AG10803 (cell line): Measurements from ENCODE around the gene FGFBP1.
A peak's percentile ranks its signal among the peaks of the same experiment; 100 is the strongest.

Experiments used
- DNase-seq: peaks from one replicate; pipeline ENCODE4 v3.0.0; 2010; ENCODE audit warnings: low read depth
- H3K4me3 ChIP-seq: 2 replicates; pipeline ENCODE4 v1.5.1; 2011; ENCODE audit warnings: mild to moderate bottlenecking, low read length, control low read depth
- TF ChIP-seq, protein P1 (sequence below): conservative IDR thresholded peaks from 2 replicates; pipeline ENCODE4 v1.5.1; 2011; ENCODE audit warnings: mild to moderate bottlenecking, low read length, control low read depth, inconsistent platforms

FGFBP1 gene

DNA sequence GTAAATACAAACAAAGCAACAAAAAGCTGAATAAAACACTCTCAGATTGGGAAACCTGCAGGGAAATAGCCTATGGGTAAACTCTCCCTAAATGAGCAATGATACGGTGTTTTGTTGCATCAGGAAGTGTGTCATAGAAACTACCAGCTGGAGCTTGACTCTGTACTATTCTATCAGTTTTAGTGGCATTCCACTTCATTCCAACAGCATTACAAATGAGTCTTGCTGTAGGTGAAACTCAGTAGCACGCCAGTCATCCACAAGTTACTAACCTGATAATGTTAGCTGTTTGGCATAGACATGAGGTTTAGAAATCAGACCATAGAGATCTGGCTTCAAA, 24.9 kb downstream of the FGFBP1 start:
- no peak overlapping the region for H3K4me3 ChIP-seq
- DNase-seq, result peak; percentile 88
- TF ChIP-seq, protein P1, sequence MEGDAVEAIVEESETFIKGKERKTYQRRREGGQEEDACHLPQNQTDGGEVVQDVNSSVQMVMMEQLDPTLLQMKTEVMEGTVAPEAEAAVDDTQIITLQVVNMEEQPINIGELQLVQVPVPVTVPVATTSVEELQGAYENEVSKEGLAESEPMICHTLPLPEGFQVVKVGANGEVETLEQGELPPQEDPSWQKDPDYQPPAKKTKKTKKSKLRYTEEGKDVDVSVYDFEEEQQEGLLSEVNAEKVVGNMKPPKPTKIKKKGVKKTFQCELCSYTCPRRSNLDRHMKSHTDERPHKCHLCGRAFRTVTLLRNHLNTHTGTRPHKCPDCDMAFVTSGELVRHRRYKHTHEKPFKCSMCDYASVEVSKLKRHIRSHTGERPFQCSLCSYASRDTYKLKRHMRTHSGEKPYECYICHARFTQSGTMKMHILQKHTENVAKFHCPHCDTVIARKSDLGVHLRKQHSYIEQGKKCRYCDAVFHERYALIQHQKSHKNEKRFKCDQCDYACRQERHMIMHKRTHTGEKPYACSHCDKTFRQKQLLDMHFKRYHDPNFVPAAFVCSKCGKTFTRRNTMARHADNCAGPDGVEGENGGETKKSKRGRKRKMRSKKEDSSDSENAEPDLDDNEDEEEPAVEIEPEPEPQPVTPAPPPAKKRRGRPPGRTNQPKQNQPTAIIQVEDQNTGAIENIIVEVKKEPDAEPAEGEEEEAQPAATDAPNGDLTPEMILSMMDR, result no peak

DNA sequence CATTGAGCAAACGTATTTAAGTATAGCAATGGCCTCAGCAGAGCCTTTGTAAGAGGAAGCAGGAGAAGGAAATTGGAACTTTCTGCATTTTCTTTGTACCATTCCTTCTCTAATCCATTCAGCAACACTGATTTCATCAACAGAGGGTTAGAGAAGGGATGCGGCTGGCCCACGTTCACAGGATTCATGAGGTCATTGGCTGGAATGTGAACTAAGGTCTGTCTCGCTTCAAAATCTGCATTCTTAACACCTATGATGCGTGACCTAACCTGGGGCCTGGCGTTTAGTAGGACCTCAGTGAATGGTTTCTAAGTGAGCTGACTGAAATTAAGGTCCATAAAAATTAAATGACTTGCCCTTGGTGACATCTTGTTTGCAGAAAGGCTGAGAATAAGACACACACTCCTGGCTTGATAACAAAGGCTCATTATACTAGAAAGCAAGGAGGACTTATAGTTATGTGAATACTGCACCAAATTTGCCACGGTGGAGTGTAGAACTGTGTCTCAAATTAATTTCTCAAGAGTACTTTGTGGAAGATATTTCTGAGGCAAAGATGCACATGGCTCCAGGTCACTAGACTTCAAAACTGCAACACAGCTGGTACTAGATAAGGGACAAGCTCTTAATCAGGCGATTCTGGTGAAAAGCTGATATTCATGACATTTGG, 25.4 kb downstream of the FGFBP1 start:
- H3K4me3 ChIP-seq, result no peak overlapping the region

DNA sequence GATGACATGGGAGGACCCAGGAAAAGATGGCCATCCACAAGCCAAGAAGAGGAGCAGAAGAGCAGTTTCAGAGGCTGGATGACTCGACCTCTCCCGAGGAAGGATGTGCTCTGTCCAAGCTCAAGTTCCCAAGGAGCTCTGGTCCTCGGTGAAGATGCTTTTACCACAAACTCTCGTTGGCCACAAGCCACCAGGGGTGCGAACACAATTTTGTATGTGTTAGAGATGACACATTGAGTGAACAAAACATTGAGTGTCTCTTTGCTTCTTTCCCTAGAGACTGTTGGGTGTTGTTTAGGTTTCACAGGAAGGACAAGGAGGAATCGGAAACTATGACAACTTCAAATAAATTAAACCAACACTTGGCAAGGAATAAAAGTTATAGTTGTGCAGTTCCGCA, 26.3 kb downstream of the FGFBP1 start:
- TF ChIP-seq, protein P1, result no peak
- H3K4me3 ChIP-seq, result no peak overlapping the region
- DNase-seq, result no peak

More for the DNA sequence above, 25.4 kb downstream of the FGFBP1 start:
- no peak for DNase-seq
- TF ChIP-seq, protein P1, result no peak

DNA sequence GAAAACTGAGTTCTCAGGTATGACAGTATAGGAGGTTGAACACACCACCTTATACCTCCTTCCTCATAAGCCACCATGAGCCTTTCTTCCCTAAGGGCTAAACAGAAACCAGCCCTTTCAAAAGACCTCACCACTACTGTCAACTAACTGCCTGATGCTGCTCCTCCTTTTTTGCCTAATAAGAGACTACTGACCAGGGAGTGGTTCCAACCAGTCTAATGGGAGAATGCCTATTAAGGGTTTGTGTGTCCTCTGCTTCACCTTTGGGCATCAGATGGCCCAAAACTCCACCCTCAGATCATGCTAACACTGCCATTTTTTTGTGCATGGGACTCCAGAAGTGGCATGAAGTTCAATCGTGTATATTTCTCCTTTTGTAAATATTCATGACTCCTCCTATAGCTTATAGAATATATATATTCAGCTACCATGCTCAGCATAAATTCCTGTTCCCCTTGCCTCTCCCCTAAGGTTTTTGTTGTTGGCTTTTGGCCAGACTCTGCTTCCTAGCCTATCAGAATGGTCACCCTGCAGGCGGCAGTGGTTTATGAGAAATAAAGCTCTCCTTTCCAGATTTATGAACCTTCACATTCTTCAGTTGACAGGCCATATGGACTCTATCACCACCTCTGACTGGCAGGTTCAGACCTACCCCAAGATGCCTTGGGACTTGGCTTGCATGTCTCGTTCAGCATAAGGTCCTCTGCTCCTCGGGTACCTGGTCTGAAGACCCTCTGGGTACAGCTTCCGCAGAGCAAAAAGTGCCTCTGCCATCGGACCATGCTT, 28.2 kb downstream of the FGFBP1 start:
- TF ChIP-seq, protein P1, result no peak
- no peak for DNase-seq
- H3K4me3 ChIP-seq, result no peak overlapping the region

DNA sequence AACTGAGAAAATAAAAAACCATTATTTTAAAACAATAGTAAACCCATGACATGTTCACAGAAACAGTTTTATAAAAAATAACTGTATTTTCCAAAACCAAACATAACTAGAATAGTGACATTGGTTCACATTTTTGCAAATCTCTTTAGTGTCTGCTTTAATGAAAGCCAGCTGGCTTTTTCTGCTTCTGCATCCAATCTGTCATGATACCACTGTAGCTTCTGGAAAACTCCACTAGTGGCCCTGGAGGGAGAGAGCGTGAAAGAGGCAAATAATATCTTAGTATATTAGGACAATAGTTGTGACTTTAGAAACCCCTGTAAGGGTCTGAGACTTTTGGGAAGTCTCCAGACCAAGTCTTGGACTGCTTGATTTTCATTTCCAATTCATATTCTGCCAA, 31.1 kb downstream of the FGFBP1 start:
- no peak overlapping the region for H3K4me3 ChIP-seq
- peak; percentile 65 for DNase-seq
- TF ChIP-seq, protein P1, result peak; percentile 13; the same call in 1 of the 2 replicates

DNA sequence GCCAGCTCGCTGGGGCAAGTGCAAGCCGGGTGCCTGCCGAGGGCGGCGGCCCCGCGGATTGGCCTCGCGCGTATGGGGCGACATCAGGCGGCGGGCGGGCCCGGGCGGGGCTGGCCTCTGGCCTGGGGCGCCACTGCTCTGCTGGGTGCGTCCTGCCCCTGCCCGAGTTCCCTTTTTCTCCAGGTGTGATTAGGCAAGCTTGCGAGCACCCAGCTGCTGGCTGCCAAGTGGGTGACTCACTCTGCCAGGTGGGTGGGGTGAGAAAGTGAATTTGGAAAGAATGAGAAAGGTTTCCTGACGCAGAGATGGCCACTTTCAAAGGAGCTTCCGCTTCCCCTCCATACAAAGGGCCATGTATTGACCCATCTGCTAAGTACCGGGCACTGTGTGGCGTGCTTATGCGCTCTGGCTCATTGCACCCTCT, 32.5 kb downstream of the FGFBP1 start:
- no peak overlapping the region for H3K4me3 ChIP-seq
- TF ChIP-seq, protein P1, result no peak
- DNase-seq, result no peak

DNA sequence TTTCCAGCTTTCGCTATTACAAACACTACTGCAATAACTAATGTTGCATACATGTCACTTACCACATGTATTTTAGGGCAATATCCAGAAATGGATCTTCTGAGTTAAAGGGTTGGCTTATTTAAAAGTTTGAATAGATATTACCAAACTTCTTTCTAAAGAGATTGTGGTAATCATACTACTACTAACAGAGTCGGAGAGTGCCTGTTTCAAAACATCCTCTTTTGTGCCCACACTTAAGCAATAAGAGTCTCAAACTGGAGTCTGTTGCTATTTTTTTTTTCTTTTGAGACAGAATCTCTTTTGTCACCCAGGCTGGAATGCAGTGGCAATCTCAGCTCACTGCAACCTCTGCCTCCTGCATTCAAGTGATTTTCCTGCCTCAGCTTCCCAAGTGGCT, 35.8 kb downstream of the FGFBP1 start:
- H3K4me3 ChIP-seq, result no peak overlapping the region
- DNase-seq, result no peak
- TF ChIP-seq, protein P1, result no peak
